Loucy (cell line): ENCODE results near the gene NR2F1-AS1.

Experiments
- CTCF ChIP-seq: fragments of 200-600 bp; sonication (generic); conservative IDR thresholded peaks from 2 replicates; pipeline ENCODE4 v1.5.1; 2014; ENCODE audit warnings: mild to moderate bottlenecking, antibody characterized with exemption, low read length
- EZH2phosphoT487 ChIP-seq: fragments of 200-600 bp; IDR thresholded peaks from 2 replicates; pipeline ENCODE4 v1.6.1; 2018; ENCODE audit warnings: antibody characterized with exemption, mild to moderate bottlenecking, moderate library complexity, borderline replicate concordance

GRCh38 chr5:93601071-93601801 lies 20.2 kb upstream of the NR2F1-AS1 start:
- TF ChIP-seq CTCF (no peak), EZH2phosphoT487 (no peak)
